HL-60/S4 (cell line): ENCODE results near the gene KRTAP2-2.
"Not testable (repeated sequence)": the region's sequence is repeated elsewhere in the genome, so short reads cannot be mapped to it uniquely, and the experiment has no call there.

Experiments used
- in situ Hi-C: fragments of 300-500 bp; cut with MboI; formaldehyde crosslinking; loops from 2 replicates; pipeline ENCODE4 v1.14.3; 2022; ENCODE audit warnings: low sequenced_read_pairs

The KRTAP2-2 gene

DNA sequence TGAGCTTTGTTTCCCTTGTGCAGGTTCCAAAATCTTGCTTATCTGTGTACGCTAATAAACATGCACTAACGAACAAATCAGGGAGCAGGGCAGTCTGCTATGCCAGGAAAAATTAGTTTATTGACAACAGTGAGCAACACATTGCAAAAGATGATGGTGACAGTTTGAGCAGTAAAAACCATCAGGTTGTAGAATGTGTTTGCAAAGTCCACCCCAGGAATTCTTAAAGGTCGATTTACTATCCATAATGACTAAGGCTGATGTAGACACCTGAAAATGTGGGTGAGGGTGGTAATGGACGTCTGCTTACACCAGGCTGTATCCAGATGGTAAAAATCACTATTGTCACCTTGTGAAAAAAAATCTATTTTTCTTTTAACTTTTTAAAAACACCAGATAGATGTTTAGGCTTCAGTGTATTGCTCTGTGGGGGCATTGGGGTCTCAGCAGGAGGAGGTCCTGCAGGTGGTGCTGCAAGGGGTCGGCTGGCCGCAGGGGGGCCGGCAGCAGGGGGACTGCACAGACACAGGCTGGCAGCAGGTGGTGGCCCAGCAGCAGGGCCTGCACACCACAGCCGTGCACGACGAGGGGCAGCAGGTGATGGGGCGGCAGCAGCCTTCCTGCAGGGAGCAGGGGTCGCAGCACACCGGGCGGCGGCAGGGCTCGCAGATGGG lies 10.1 kb upstream of the KRTAP2-2 start:
- in situ Hi-C loops: not testable (repeated sequence)

DNA sequence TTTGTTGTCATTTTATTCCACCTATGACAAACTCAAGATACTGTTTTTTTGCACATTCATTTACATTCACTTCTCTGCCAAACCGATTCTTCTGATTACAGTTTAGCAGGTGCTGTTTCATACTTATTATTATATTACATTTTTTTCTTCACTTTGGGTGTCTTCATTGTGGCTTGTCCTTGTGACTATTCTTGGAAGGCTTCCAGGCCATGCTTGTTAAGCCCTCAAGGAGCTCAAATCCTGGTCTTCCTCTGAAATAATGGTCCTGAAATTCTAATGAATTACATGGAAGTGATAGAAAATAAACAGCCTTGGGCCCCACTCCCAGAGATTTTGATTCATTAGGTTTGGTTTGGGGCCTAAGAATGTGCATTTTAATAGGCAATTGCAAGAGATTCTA lies 9.3 kb upstream of the KRTAP2-2 start:
- in situ Hi-C loops: no loop called here

DNA sequence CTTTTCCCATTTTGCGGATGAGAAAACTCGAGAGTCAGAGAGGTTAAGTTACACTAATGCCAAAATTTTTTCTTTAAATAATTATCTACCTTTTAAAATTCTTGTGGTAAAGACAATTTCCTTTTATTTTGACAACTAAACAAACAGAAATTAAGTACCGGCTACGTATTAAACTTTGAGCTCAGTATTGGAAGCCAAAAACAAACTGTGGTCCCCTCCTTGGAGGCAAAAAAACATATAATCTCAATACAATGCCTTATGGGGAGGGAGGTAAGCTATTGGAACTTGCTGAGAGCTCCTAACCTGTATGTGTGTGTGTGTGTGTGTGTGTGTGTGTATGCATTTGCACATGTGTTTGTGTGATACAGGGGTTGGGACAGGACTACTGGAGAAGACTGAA lies 8.4 kb upstream of the KRTAP2-2 start:
- in situ Hi-C loops: no loop called here

DNA sequence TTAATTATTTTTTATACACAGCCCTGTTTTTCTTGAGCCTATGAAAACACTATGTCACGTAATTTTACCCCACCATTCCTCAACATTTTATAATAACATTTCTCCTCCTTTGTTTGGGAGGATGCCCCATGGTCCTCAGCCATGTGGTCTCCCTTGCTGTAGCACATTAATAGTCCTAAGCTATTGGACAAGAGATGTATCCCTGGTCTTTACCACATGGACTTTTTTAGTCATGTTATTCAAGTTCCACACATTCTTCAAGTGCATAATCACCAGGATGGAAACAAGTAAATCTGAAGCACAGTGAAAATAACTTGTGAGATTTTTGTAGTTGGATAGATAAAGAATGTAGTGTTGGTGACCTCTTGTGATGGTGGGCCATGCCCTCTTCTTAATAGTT lies 6.9 kb upstream of the KRTAP2-2 start:
- in situ Hi-C loops: no loop called here

DNA sequence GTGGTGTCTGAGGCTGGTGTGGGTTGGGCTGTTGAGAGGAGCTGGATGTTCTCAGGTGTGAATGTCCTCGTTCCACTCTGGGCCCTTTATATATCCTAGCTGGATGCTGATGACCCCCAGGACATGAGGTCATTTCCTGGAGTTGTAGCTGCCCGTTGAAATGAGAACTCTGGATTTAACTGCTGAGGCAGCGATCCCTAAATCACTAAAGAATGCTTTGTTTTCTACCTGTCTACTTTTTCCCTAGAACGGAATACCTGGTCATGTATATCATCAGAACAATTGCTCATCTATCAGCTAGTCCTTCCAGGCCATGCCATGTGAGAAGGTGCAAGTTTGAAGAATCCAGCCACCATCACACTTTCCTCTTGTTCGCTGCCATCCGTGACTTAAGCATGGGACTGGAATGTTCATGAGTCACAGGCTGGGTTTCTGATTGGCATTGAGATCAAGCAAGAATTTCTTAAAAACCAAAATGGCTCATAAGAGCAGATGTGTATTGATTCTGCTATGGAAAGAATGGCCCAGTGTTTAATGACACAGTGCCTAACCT lies 5.1 kb upstream of the KRTAP2-2 start, which contains the start of gene KRTAP2-3:
KRTAP2-3 (minus strand) TSS at position 63 of the 553 bp plus-strand sequence. CDS start 64 bp downstream, outside the sequence.
- in situ Hi-C loops: no loop called here

DNA sequence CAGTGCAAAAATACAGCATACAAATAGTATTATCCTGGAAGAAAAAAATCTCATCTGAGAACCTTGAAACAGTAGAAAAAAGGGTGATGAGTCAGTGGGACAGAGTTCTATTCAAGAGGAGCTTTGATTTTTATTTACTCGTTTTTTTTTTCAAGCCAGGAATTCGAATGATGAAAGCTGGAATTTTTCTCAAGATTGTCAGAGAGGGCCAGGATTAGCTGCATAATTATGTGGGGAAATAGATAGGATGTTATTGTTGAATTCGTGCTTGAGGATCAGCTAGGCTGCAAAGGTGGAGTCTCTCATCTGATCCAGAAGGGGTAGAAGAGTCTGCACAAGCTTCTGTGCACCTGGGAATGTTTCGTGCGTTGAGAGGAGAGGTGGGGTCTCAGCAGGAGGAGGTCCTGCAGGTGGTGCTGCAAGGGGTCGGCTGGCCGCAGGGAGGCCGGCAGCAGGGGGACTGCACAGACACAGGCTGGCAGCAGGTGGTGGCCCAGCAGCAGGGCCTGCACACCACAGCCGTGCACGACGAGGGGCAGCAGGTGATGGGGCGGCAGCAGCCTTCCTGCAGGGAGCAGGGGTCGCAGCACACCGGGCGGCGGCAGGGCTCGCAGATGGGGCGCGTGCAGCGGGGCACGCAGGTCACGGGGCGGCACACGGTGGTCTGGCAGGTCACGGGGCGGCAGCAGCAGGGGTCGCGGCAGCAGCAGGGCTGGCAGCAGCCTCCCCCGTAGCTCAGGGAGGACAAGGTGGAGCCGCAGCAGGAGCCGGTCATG lies 4.4 kb upstream of the KRTAP2-2 start:
- in situ Hi-C loops: not testable (repeated sequence)

DNA sequence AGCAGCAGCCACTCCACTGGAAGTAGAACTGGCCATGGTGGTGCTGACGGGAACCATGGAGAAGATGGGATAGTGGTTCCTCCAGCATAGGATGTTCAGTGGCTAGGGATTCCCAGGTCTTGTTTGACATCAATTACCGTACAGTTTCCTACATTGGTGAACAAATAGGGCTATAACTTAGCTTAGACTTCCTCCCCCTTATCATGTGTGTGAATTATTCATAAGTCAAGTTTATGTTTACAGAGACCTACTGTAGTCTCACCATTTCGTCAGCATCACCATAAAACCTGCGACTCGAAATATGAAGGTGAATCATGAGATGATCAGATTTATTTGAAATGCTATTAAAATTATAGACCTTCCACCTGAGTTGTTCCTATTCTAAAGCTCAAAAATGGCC lies 3.7 kb upstream of the KRTAP2-2 start:
- in situ Hi-C loops: no loop called here

DNA sequence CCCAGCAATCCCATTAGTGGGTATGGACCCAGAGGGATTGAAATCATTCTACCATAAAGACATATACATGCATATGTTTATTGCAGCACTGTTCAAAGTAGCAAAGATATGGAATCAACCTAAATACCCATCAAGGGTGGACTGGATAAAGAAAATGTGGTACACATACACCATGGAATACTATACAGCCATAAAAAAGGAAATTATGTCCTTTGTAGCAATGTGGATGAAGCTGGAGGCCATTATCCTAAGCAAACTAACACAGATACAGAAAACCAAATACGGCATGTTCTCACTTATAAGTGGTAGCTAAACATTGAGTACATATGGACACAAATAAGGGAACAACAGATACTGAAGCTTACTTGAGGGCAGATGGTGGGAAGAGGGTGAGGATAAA lies 2.5 kb upstream of the KRTAP2-2 start:
- in situ Hi-C loops: no loop called here

DNA sequence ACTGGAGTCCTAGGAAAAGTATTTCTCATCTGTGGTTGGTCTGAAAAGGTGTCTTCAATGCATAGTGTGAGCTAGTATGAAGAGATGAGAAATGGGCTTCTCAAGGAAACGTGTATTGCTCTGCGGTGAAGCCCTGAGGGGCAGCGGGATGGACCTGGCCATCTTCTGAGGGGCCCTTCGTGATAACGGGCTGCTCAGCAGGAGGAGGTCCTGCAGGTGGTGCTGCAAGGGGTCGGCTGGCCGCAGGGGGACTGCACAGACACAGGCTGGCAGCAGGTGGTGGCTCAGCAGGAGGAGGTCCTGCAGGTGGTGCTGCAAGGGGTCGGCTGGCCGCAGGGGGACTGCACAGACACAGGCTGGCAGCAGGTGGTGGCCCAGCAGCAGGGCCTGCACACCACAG lies 474 bp downstream of the KRTAP2-2 start:
- in situ Hi-C loops: not testable (repeated sequence)

DNA sequence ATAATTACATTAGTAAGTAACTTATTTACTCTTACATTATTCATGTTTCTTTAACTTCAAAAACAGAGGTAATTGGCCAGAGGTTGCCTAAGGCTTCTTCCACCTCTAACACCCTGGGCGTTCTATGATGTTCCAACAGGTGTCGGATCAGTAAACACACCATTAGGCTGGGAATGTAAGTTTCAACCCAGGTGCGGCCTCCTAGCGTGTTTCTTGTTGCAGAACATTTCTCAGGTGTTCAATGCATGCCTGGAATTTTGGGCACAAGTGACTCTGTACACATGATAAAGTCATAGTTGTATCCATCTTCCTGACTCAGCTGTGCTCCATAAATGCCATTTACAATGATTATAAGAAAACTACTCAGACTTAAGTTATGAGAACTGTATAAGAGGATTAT lies 1.0 kb downstream of the KRTAP2-2 start:
- in situ Hi-C loops: no loop called here

DNA sequence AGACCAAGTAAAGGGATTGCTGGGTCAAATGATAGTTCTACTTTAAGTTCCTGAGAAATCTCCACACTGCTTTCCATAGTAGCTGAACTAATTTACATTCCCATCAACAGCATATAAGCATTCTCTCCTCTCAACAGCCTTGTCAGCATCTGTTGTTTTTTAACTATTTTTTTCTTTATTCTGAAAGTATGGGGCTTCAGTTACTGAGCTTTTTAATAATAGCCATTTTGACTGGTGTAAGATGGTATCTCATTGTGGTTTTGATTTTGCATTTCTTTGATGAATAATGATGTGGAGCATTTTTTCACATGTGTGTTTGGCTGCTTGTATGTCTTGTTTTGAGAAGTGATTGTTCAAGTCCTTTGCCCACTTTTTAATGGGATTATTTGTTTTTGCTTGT lies 2.5 kb downstream of the KRTAP2-2 start:
- in situ Hi-C loops: no loop called here

DNA sequence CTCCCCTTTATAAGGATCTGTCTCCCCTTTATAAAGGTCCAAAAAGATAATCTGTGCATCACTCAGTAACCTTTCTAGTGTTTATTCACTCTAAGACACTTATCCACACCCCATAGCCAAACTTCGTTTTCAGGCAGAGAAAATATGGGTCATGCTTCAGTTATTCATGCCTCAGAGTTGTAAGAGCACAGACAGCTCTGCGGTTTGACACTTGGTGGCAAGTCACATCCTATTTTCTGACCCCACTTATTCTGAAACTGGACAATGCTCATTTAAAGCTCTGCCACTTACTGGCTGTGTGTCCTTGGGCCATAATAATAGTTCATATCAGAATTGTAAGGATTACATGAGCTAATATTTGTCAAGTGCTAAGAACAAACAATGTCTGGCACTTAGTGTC lies 5.9 kb downstream of the KRTAP2-2 start:
- in situ Hi-C loops: no loop called here

DNA sequence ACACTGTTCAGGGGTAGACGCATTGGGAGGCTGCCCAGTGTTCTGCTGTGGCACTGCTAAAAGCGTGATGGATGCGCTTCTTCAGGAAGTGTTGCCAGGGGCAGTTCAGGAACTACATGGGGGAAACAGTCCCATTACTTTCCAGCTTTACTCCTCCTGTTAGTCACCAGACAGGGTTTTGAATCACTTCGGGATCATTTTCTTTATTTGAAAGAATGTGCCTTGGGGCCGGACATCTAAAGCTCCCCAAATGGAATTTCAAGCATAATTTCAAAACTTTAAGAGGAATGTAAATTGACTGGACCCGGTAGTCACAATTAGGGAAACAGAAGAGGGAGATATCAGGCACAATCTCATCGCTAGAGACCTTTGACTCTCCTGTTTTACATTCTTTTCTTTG lies 6.6 kb downstream of the KRTAP2-2 start:
- in situ Hi-C loops: no loop called here

DNA sequence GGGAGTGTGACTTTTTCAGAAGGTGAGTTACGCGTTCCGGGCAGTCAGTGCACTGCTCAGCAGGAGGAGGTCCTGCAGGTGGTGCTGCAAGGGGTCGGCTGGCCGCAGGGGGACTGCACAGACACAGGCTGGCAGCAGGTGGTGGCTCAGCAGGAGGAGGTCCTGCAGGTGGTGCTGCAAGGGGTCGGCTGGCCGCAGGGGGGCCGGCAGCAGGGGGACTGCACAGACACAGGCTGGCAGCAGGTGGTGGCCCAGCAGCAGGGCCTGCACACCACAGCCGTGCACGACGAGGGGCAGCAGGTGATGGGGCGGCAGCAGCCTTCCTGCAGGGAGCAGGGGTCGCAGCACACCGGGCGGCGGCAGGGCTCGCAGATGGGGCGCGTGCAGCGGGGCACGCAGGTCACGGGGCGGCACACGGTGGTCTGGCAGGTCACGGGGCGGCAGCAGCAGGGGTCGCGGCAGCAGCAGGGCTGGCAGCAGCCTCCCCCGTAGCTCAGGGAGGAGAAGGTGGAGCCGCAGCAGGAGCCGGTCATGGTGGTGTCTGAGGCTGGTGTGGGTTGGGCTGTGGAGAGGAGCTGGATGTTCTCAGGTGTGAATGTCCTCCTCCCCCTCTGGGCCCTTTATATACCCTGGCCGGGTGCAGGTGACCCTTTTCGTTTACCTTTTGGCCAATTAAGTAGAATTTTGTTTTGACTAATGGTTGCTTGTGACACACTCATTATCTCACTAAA lies 8.1 kb downstream of the KRTAP2-2 start, which contains the start of gene KRTAP2-1:
KRTAP2-1 (minus strand) TSS at position 582 of the 731 bp plus-strand sequence; CDS start at position 533, 49 bp downstream.
- in situ Hi-C loops: not testable (repeated sequence)

DNA sequence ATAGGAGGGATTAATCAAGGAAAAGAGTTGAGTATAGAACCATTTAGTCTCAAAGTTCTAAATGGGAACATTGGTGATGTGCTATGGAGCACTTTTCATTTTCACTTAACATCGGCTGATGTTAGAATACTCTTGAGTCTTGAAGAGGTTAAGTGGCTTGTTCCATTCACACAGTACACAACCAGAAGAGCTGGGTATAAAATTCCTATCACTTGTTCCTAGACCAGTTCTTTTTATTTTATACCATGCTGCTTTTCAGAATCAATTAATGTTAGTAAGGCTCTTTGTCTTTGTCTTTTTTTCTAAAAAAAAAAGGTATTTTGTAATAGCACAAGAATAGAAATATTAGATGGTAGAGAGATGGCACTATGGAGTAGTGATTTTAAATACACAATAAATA lies 12.1 kb downstream of the KRTAP2-2 start:
- in situ Hi-C loops: no loop called here

DNA sequence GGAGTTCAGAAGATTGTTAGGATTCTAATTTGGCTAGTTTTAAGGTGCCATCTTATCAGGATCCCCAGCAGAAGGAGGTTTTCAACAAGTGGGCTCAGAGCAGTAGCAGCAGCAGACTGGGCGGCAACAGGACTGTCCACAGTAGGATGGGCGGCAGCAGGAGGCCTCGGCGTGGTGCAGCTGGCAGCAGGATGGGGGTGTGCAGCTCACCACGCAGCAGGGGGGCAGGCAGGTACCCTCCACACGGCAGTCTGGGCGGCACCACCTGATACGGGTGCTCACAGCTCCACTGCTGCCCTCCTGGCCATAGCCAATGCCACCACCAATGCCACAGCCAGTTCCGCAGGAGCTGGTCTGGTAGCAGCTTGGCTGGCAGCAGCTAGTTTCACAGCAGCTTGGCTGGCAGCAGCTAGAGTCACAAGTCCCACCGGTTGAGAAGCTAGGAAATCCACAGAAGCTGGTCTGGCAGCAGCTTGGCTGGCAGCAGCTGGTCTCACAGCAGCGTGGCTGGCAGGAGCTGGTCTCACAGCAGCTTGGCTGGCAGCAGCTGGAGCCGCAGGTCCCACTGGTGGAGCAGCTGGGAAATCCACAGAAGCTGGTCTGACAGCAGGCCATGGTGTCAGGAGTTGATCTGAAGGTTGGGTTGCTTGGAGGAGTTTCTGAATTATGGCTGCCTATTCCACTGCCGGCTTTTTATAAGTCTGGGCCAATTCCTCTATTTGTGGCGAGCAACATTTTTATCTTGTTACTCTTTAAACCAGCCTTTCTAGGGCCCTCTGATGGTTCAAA lies 14.1 kb downstream of the KRTAP2-2 start, which contains the start of gene KRTAP1-1:
KRTAP1-1 (minus strand) TSS at position 668 of the 789 bp plus-strand sequence; CDS start at position 615, 53 bp downstream.
- in situ Hi-C loops: not testable (repeated sequence)

DNA sequence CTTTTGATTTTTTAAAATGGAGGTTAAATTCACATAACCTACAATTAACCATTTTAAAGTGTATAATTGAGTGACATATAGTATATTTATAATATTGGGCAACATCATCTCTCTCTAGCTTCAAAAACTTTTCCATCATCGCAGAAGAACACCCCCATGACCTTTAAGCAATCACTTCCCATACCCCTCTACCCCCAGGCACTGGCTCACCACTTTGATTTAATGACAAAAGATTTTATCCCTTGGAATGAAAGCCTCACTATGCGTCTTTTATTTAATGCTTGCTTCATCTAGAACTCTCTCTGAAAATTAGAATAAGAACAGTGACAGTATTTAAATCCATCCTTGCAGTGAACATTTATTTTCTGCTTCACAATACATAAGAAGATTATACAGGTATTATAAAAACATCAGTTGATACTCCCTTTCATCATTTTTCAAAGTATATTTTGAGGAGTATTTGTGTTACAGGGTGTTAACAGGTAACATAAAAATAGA lies 17.1 kb downstream of the KRTAP2-2 start:
- in situ Hi-C loops: no loop called here

DNA sequence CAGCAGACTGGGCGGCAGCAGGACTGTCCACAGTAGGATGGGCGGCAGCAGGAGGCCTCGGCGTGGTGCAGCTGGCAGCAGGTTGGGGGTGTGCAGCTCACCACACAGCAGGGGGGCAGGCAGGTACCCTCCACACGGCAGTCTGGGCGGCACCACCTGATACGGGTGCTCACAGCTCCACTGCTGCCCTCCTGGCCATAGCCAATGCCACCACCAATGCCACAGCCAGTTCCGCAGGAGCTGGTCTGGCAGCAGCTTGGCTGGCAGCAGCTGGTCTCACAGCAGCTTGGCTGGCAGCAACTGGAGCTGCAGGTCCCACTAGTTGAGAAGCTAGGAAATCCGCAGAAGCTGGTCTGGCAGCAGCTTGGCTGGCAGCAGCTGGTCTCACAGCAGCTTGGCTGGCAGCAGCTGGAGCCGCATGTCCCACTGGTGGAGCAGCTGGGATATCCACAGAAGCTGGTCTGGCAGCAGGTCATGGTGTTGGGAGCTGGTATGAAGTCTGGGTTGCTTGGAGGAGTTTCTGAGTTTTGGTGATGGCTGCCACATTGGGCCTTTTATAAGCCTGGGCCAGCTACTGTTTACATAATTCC lies 20.6 kb downstream of the KRTAP2-2 start, which contains the start of gene KRTAP1-3:
KRTAP1-3 (minus strand) TSS at position 529 of the 590 bp plus-strand sequence; CDS start at position 476, 53 bp downstream.
- in situ Hi-C loops: not testable (repeated sequence)

DNA sequence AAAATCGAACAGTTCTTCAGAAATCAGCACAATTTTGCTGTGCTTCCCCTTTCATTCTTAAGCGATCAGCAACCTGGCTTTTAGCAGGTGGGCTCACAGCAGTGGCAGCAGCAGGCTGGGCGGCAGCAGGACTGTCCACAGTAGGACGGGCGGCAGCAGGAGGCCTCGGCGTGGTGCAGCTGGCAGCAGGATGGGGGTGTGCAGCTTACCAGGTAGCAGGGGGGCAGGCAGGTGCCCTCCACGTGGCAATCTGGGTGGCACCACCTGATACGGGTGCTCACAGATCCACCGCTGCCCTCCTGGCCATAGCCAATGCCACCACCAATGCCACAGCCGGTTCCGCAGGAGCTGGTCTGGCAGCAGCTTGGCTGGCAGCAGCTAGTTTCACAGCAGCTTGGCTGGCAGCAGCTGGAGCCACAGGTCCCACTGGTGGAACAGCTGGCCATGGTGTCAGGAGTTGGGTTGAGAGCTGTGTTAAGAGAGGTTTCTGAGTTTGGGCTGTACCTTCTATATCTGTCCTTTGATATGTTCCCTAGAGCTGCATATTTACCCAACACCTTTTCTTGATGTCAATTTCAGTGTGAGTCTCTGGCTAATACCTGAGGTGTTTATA lies 25.3 kb downstream of the KRTAP2-2 start, which contains the start of gene KRTAP1-4:
KRTAP1-4 (minus strand) TSS at position 563 of the 613 bp plus-strand sequence; CDS start at position 446, 117 bp downstream.
- in situ Hi-C loops: no loop called here
